ENCODE measurements around the gene PLEKHH1. TPM values are rescaled to one million over a fixed set of nuclear protein-coding genes. Genes with fewer than 3 reads are reported as not detected.
A peak's percentile ranks its signal among the peaks of the same experiment; 100 is the strongest.
"Not testable (repeated sequence)": the region's sequence is repeated elsewhere in the genome, so short reads cannot be mapped to it uniquely, and the experiment has no call there.

The PLEKHH1 gene
- total and polyA plus RNA-seq, 11 donors, result 2.4 to 9.2 (median 5.2) TPM

- WGBS, 4 donors, result 73 to 82% (median 79%) methylated on average over 2 of the region's 2 CpGs
- H3K36me3 ChIP-seq, result peaks cover 0 to 40% (median 31%) of the 10 kb centered on the region in 9 donors
- no peak for ATAC-seq
- no peak overlapping the region for H3K4me3 ChIP-seq
- peaks cover 0 to 12% (median 5%) of the 10 kb centered on the region in 12 donors for H3K4me1 ChIP-seq
- H3K27ac ChIP-seq, result no peak overlapping the region
- intact Hi-C loops (cut with DNase I), result loop anchor here in 1 of 10 donors (5.0 kb wide), 1 partner anchor 102 kb away; the partner anchor contains the start of gene RDH11
- no peaks in the 10 kb centered on the region for H3K27me3 ChIP-seq
- no peaks in the 10 kb centered on the region for H3K9me3 ChIP-seq
- no peak for DNase-seq
- TF ChIP-seq POLR2A (IDR thresholded peaks at IDR 0.05) (no peak), CTCF (IDR thresholded peaks at IDR 0.05) (no peak)
These were observed 62.3 kb downstream of the PLEKHH1 start for GRCh38 chr14:67595392-67595791.

- WGBS, 4 donors, result 3 to 9% (median 4%) methylated on average over 28 to 77 of the region's 77 CpGs
- H3K36me3 ChIP-seq, result no peaks in the 10 kb centered on the region
- ATAC-seq (peak; percentile 98 to 100 (median 99)), DNase-seq (peak; percentile 89 to 96 (median 92))
- TF ChIP-seq POLR2A (IDR thresholded peaks at IDR 0.05), result peak in 1 of 2 donors; percentile 79
- peak; percentile 32 to 77 (median 58) for TF ChIP-seq CTCF (IDR thresholded peaks at IDR 0.05)
- H3K4me1 ChIP-seq, result peaks cover 0 to 16% (median 6%) of the 10 kb centered on the region in 12 donors
- peak within 1 kb of the TSS; percentile 15 to 93 (median 85) for H3K27ac ChIP-seq
- no peaks in the 10 kb centered on the region for H3K27me3 ChIP-seq
- intact Hi-C loops (cut with DNase I), result loop anchor here in 3 of 10 donors (2.0 to 5.0 kb wide), 4 partner anchors 67 to 97 kb away; partner anchors contain the start of genes RDH11 (in 1 of the 3) and VTI1B (in 1 of the 3)
- peak within 1 kb of the TSS; percentile 55 to 99 (median 83) for H3K4me3 ChIP-seq
- no peaks in the 10 kb centered on the region for H3K9me3 ChIP-seq
These were observed 66.8 kb downstream of the PLEKHH1 start, which contains the start of gene PIGH for GRCh38 chr14:67599698-67600561. TSS of gene PIGH (minus strand) at chr14:67600268. CDS start at chr14:67600203, 65 bp downstream.

GRCh38 chr14:67600562-67600974 lies 67.5 kb downstream of the PLEKHH1 start:
- WGBS, 4 donors, result 80 to 92% (median 86%) methylated on average over 19 to 21 of the region's 21 CpGs

GRCh38 chr14:67602076-67602475 lies 69.0 kb downstream of the PLEKHH1 start:
- Histone ChIP-seq H3K4me3 (no peak overlapping the region), H3K27me3 (peaks cover 0 to 3% (median 0%) of the 10 kb centered on the region in 9 donors), H3K27ac (no peak overlapping the region), H3K36me3 (no peaks in the 10 kb centered on the region), H3K9me3 (no peaks in the 10 kb centered on the region), H3K4me1 (peaks cover 0 to 16% (median 6%) of the 10 kb centered on the region in 12 donors)
- 55 to 65% (median 58%) methylated on average over 7 of the region's 7 CpGs for WGBS, 4 donors
- intact Hi-C loops (cut with DNase I), result loop anchor here in 1 of 10 donors (5.0 kb wide), 1 partner anchor 65 kb away; no protein-coding TSS in a partner anchor
- TF ChIP-seq POLR2A (IDR thresholded peaks at IDR 0.05) (no peak), CTCF (IDR thresholded peaks at IDR 0.05) (no peak)
- no peak for DNase-seq
- no peak for ATAC-seq

More at GRCh38 chr14:67600562-67600974, 67.5 kb downstream of the PLEKHH1 start:
- not testable (repeated sequence) for ATAC-seq, H3K27me3 ChIP-seq, H3K9me3 ChIP-seq, H3K36me3 ChIP-seq, DNase-seq
- Histone ChIP-seq H3K27ac (peak overlapping the region in 11 of 12 donors; percentile 73 to 93 (median 85)), H3K4me3 (peak overlapping the region; percentile 55 to 99 (median 83)), H3K4me1 (peaks cover 0 to 16% (median 6%) of the 10 kb centered on the region in 12 donors)
- intact Hi-C loops (cut with DNase I), result loop anchor here in 2 of 10 donors (2.0 to 5.0 kb wide), 2 partner anchors 67 to 74 kb away; partner anchors contain the start of gene VTI1B (in 1 of the 2)
